A204.1 (cell line): ENCODE data around the gene NEMP2.
"Not testable (repeated sequence)": the region's sequence is repeated elsewhere in the genome, so short reads cannot be mapped to it uniquely, and the experiment has no call there.

Experiments used
- FAIRE-seq: peaks from 2 replicates; lab custom pipeline; 2012; peaks lifted over from hg19 to GRCh38; lab: Jason Lieb, UNC

The NEMP2 gene

DNA sequence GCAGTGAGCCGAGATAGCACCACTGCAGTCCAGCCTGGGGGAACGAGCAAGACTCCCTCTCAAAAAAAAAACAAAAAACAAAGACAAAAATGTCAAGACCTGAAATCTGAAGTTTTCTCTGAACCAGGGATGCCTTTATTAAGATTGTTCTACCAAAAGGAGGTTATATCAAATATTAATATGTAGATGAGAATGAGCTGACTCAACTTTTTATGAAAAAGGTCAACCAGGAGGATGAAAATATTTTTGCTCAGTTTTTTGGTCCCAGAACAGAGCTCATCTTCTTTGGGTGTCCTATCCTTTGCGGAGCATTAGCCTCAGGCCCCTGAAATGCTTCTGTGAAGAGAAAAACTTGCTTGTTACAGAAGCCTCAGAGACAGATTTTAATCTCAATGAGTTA lies 44.0 kb downstream of the NEMP2 start:
- no peak for FAIRE-seq

DNA sequence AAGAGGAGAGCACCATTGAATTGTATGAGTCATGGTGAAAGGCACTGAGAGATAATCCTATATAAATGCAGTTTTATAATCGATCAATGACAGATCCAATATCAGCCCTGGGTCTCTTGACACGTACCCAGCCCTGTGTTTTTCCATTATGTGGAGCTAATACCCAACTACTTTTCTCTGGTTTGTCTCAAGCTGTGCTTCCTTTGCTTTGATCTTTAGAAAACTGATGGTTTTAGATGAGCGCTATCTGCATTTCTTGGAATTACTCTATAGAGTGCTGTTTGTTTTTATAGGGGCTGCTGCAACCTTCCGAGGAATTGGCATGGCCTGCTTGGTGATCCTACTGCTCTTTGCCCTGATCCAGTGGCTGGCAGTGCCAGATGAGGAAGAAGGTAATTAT lies 45.0 kb downstream of the NEMP2 start:
- FAIRE-seq: no peak

DNA sequence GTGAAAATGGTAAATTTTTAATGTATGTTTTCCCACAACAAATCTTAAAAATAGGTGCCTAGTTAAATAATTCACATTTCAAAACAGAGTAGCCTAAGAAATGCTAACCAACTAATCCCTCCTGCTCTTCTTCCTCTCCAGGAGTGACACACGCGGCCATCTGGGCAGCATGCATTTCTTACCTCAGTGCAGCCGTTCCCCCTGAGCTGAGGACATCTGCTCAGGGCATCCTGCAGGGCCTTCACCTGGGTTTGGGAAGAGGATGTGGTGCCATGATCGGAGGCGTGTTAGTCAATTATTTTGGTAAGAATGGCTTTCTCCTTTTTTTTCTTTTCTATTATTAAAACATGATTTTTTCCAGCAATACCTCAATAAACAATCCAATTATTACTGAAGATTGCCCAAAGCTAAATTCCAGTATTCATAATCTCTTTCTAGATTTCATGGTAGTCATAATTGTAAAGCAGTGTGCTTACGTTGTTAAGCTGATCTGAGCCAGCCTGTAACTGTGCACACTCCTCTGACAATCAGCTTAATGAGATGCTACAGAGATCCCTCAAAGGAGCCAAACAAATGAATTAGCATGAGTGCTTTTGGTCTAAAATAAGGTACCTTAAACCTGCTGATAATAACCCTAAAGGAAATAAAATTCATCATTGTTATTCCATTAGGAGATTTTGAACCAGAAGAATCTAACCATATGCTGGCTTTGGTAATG lies 45.8 kb downstream of the NEMP2 start:
- FAIRE-seq: no peak

DNA sequence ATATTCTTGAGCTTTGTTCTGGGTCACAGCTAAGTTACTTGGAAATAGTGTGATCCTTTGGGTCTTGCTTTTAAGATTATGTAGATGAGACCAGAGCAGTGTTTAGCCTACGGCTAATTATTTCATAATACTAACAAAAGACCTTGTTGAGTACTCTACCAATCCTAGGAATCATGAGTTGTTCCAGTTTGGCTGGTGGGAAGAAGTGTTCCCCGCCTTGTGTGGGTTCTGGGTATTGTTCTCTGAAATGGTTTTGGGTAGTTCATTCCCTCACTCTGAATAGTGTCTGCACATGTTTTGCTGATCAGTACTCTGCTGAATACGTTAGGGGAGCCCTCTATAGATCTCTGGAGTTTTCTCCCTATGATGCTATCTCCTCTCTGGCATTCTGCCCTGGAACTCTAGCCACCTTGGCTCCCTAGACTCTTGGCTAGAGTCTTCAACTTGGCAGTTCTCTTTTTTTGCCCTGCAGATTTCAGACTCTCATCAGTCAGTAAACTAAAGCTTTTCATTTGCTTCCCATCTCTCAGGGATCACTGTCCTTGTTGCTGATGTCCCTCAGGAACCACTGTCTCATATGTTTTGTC lies 48.4 kb downstream of the NEMP2 start:
- FAIRE-seq: no peak

DNA sequence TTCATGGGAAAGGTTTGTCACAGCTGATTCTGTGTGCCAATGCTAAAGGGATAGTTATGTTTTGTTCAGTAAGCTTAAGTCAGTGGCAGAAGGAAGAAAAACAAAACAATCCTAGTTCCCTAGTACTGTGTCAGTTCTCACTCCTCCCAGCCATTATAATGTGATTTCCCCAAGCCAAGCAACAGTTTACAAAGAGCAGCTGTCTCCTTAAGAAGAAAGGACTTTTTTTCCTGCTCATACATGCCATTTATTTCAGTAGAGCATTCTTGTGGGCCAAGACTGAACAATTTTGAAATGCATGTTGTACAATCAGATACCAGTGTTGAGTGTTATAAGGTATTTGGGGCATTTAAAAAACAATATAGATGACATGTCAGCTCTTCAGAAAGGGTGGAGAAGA lies 52.1 kb downstream of the NEMP2 start:
- no peak for FAIRE-seq

DNA sequence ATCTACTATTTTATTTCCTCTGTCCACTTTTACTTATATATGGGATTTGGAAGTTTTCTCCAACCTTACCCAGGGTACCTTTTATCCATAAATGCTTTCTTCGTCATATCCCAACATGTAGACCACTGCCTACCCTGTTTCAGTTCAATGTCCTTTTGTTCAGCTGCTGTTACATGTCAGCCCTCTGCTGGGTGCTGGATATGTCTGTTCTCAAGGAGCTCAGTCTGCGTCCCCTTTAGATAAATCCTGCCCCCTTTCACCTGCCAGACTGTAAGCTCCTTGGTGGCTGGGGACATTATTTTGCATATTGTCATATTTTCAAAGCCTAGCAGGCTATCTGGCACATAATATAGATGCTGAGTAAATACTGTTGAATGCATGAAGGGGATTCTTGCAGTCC lies 53.2 kb downstream of the NEMP2 start:
- FAIRE-seq: no peak

DNA sequence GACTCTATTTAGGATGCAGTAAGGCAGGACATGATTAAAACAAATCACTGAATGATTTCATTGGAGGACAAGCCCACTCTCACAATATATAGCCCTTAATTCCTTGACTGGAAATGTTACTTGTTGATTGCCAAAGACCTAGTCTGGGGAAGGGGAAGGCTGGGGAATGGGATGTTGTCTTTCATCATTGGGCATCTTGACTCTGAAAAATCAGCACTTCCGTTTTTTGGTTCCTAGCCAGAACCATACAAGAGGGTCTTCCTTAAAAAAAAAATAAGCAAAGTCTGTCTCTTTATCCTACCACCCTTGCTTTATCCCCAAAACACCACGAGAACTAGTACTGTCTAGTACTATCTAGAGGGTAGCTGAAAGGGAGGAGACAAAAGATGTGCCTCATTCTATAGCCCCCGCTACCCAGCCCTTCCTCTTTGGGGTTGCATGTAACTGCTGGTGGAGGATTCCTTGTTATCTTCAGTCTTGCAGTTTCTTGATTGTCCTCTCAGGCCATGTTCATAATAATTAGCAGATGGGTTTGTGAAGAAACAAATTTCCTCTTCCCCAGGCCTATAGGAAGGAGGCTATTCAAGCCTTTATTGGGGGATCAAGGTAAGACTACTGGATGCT lies 55.8 kb downstream of the NEMP2 start:
- FAIRE-seq: no peak

DNA sequence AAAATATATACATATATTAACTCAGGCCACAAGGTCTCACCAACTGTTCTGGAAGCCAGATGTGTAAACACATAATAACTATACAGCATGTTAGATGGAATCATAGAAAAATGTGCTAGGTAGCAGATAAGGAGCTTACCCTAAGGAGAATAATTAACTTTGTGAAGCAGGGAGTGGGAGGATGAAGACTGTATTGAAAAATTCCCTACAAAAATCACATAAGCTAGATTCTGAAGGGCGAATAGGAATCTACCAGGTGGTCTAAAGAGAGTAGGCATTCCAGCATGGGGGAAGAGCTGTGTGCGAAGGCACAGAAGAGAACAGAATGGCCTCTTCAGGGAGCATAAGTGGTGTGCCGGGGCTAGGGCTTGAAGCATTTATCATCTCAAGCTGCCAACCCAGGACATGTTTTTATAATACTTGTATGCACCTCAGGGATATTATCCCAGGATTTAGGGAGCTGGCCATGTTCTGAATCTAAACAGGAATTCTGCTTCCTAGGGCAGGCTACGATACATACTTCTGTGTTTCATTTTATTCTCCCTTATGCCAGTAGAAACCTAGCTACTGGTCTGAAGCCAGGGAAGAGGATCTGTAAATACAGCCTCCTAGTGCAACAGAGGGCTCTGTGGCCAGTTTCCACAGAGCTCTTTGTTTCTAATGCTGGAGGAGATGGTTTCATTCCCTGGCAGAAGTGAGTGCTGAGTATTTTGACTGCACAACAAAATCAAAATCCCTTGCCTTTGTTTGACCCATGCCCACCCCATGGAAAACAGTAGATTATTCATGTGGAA lies 56.7 kb downstream of the NEMP2 start:
- FAIRE-seq: no peak

DNA sequence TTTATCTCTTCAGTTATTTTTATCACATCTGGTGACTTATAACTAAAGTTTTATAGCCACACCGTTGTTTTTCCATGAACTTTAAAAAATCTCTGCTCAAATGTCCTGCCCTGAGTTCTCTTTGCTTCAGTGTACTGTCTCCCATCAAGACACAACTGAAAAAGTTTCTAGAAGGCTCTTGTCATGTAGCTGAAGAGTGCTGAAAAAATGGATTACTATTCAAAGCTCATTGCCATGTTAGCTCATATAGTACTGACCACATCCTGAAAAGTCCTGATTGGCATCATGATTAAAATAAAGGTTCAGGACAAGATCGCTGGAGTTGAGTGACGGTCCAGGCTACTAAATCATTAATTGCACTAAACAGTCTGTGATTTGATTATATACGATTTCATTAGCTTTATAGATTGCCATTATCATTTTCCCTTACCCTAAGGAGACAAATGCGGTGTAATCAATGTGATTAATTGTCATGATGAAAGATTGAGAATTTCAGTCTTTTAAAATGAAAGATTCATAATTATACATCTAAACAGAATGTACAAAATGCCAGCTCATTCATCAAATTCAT lies 64.2 kb downstream of the NEMP2 start:
- no peak for FAIRE-seq

DNA sequence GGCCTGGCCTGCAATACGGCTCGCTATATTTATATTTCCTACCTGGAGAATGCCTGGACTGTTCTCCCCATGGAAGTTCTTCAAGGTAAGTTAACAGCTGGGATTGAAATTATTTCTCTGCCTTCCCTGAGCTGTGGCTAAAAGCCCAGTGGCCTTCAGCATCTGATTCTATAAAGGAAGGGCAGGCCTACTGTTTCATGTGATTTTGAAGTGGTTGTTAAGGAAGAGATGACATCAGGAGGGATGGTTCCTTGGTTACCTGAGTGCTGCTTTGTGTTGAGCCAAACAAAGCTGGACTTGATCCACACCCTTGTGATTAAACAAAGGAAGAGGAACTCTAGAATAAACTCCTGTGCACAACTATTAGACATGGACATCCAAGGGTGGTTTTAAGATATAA lies 64.8 kb downstream of the NEMP2 start:
- FAIRE-seq: no peak

DNA sequence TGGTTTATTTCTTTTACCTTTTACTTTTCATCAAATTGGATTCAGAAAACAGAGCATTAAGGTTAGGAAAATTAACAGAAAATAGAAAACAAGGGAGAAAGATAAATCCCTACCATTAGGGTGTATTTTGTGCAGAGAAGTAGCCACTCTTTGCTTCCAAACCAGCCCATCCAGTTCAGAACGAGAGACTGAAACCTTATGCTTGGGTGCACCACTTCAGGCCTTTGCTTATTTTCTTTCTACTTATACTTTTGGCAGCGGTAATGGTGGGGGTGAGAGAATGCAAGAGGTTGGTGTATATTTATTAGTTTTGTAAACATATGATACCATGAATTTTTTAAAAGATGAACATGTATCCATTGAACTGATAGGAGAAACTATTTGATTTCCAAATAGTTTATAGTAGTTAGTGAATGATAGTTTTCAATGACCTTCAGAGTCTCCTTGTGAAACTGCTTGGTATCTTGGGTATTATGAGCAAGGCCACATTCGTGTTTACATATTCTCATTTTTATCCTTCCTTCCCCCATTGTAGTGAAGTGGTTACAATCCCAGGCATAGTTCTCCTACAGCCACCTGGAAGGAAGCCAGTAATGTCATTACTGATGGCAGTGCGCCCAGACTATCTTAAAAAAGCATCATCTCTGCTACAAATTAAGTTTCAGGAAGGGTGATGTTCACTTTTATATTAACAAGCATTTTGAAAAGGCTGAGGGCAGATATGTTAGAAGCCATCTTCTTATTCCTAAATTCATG lies 65.5 kb downstream of the NEMP2 start:
- no peak for FAIRE-seq

DNA sequence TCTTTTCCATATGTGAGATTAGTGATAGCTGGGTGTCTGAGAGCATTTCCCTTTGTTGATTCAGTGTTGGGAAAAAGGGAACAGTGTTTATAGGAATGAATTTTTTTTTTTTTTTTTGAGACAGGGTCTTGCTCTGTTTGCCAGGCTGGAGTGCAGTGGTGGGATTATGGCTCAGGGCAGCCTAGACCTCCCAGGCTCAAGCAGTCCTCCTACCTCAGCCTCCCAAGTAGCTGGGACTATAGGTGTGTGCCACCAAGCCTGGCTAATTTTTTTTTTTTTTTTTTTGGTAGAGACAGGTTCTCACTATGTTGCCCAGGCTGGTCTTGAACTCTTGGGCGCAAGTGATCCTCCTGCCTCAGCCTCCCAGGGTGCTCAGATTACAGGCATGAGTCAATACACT lies 66.2 kb downstream of the NEMP2 start:
- not testable (repeated sequence) for FAIRE-seq

DNA sequence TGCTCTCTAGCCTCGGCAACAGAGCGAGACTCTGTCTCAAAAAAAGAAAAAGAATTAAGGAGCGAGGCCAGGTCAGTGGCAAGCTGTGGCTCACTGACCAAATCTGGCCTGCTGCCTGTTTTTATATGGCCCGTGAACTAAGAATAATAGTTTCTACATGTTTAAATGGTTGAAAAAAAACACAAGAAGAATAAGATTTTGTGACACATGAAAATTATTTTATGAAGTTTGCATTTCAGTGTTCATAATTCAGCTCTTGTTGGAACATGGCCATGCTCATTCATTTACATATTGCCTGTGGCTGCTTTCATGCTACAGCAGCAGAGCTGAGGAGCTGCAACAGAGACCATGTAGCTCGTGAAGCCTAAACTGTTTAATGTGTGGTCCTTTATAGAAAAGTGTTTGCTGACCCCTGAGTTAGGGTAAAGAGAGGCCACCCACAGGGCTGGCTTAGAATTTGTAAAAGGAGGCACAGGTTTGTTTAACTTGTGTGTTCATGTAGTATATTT lies 66.9 kb downstream of the NEMP2 start:
- FAIRE-seq: no peak

DNA sequence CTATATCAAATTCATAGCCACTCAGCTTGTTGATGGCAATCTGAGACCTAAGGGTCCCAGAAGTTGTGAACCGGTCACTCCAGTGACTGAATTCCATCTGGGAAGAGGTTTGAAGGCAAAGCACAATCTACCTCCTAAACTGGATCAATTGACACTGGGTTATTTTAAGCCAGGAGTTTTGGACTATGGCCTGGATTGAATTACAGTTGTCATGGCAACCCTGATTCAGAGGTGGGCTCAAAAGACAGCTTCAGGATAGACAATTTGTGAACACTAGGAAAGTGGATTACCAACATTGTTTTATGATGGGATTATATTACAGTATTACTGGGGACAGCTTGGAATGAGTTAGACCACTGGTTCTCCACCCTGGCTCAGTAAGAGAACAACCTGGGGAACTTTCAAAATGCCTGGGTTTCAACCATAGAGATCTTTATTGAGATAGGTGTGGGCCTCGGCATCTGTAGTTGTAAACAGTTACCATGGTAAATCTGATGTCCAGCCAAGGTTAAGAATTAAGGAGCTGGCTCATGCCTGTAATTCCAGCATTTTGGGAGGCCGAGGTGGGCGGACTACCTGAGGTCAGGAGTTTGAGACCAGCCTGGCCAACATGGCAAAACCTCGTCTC lies 67.6 kb downstream of the NEMP2 start:
- FAIRE-seq: no peak

DNA sequence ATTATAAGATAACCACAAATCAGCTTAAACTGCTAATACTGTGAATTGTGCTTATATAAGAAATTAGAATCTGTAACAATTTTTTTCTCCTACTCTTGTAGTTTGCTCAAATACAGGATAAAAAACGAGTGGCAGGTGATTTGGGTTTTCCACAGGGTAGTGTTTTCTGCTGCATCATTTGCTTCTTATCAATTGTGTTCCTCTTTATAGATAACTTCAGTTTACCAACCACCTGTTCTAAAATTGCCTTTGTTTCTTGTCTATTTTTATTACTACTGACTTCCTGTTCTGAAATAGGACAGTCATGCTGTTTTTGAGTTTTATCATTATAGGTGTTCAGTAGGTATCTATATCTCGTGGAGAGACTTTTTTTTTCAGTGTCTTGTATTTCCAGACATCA lies 69.5 kb downstream of the NEMP2 start:
- FAIRE-seq: no peak

DNA sequence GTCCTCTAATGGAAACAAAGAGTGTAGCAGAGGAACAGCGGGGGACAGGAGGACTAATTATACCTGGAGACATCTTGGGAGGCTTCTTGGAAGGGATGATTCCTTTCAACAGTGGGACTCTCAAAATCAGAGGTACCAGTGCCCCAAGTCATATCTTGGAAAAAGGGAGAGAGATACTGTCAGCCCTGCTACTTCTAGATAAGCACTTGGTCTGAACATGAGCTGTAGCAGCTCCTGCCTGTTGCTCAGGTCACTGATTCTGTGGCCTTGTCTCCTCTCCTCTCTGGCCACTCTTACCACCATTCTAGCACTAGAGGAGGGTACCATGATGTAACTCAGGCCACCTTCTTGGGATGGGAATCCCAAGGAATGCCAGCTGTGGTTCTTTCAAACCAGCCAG lies 71.9 kb downstream of the NEMP2 start:
- no peak for FAIRE-seq

DNA sequence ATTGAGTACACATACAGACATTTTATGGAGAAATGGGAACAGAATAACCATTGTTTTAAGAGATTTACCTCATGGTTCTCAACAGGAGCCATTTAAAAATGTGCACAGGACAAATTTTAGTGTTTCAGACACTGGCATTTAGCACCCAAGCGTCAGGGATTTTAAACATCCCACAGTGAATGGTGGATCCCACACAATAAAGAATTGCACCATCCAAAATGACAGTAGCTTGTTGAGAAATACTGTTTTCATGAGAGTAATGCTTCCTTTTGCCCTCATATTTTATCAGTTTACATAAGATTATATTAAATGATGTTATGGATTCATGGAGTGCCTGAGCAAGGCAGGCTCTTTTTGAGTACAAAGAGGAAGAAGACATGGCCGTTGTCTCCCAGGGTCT lies 72.3 kb downstream of the NEMP2 start:
- FAIRE-seq: no peak

DNA sequence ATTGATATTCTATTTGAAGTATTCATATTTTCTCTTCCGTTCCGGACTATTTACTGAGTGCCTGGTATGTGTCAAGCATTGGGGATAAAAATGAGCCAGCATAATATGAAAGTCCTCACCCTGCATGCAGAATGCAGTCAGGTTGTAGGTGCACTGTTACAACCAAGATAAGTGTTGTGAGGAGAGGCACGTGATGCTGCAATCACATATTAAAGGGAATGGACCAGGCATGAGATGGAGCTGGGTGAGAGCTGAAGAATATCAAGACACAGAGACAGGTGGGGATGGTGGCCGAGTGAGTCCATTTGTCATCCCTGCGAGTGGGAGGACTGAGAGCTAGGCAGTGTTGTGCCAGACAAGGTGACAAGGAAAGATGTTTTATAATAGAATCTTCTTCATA lies 74.0 kb downstream of the NEMP2 start:
- no peak for FAIRE-seq

DNA sequence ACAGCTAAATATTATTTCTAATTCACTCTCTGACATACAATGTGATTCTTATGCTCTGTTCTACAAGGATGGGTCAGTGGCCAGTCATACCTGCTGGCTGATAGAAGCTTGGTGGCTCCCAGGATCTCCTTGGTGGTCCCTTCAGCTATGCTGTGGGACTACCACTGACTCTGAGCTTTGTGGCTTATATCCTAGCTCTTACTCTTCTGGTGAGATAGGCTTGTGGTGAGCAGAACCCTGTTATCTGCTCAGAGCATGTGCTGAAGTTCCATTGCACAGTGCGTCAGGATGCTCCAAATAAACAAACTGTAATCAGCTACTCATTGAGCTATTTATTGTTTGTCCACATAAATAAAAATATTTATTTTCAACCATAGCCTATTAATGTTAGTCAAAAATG lies 74.6 kb downstream of the NEMP2 start:
- no peak for FAIRE-seq

DNA sequence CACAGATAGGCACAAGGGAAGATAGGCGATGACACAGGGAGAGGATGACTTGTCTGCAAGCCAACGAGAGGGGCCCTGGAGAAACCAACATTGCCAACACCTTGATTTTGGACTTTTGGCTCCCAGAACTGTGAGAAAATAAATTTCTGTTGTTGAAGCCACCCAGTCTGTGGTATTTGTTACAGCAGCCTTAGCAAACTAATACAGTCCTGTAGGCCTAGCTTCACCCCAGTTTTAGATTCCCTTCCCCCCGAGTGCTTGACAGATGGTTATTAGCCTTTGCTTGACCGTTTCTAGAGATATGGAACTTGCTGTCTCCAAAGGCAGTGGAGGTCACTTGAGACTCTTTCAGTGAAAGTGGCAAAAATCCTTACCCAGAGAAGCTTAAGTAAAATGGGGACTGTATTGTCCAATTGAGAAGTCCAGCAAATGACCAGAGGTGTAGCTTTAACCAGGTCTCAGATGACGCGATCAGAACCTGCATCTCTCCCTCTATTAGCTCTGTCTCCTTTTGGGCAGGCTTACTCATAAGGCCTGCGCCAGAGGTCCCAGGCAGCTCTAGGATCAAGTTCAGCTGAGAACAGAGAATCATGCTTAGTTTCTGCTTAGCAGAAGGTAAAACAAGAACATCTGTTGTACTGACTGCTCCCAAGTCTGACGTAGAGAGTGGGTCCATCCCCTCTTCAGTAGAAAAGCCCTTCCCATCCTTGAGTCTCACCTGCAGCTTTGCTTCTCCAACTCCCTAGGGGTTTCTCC lies 76.0 kb downstream of the NEMP2 start:
- no peak for FAIRE-seq

DNA sequence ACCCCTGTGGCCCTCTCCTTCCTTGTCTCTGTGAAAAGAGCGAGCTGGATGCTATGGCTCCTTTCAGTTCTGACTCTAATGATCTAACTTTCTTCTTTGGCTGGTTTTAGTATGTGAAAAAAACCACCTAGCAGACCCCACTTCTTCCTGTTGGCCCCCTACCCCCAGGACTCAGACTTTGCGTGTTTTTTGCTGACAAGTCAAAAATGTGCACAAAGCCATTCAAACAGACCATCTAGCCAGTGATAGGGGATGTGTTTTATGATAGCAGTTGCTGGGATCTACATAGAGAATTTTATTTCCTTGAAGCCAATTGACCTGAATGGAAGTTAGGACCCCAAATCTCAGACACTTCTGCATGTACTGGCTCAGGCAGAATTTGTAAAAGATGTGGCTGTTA lies 77.3 kb downstream of the NEMP2 start:
- FAIRE-seq: no peak
